Fibroblast of lung (primary cell): ENCODE results near the gene XPR1. TPM values are rescaled to one million over a fixed set of nuclear protein-coding genes. Genes with fewer than 3 reads are reported as not detected.

Experiments used
- DNase-seq, 2 donors: peaks; one replicate each; pipeline versions ENCODE4 v3.0.0 to v3.0.0-alpha.2; 2010; ENCODE audit warnings: low read depth in 2 of 2
- H2AFZ ChIP-seq: 2 replicates; pipeline ENCODE4 v1.5.1; 2012; ENCODE audit warnings: low read length, control low read depth, inconsistent platforms
- H3K27ac ChIP-seq: 2 replicates; pipeline ENCODE4 v1.5.1; 2011; ENCODE audit warnings: low read length, control low read depth; ENCODE audit not compliant: insufficient read depth
- H3K27me3 ChIP-seq: 2 replicates; pipeline ENCODE4 v1.5.1; 2011; ENCODE audit warnings: mild to moderate bottlenecking, low read length; ENCODE audit not compliant: control insufficient read depth, insufficient read depth
- H3K36me3 ChIP-seq: 2 replicates; pipeline ENCODE4 v1.5.1; 2011; ENCODE audit warnings: low read length; ENCODE audit not compliant: control insufficient read depth, insufficient read depth
- H3K4me1 ChIP-seq: 2 replicates; pipeline ENCODE4 v1.5.1; 2011; ENCODE audit warnings: low read length; ENCODE audit not compliant: control insufficient read depth, insufficient read depth; ENCODE audit errors: extremely low read depth
- H3K4me2 ChIP-seq: 2 replicates; pipeline ENCODE4 v1.5.1; 2011; ENCODE audit warnings: low read length, control low read depth; ENCODE audit not compliant: insufficient read depth; ENCODE audit errors: extremely low read depth
- H3K4me3 ChIP-seq, 4 experiments: fragments of 200-600 bp in 1 of 4; sonication (generic) in 1 of 4; replicated peaks in 1 of 4; 2 replicates each; pipeline ENCODE4 v1.5.1; 2011 to 2016; ENCODE audit warnings: low read length in 4 of 4, low read depth in 3 of 4, mild to moderate bottlenecking in 3 of 4, control low read depth in 2 of 4, inconsistent platforms in 1 of 4, mixed read lengths in 1 of 4; ENCODE audit not compliant: insufficient read depth in 1 of 4; ENCODE audit errors: control extremely low read depth in 1 of 4
- H3K79me2 ChIP-seq: 2 replicates; pipeline ENCODE4 v1.5.1; 2012; ENCODE audit warnings: mild to moderate bottlenecking, low read length, inconsistent platforms; ENCODE audit not compliant: control insufficient read depth, insufficient read depth
- H3K9ac ChIP-seq: 2 replicates; pipeline ENCODE4 v1.5.1; 2011; ENCODE audit warnings: mild to moderate bottlenecking, low read length, control low read depth; ENCODE audit not compliant: insufficient read depth
- H3K9me3 ChIP-seq: 2 replicates; pipeline ENCODE4 v1.5.1; 2012; ENCODE audit warnings: low read depth, low read length; ENCODE audit not compliant: control insufficient read depth, insufficient read depth
- H4K20me1 ChIP-seq: 2 replicates; pipeline ENCODE4 v1.5.1; 2011; ENCODE audit warnings: low read length; ENCODE audit not compliant: control insufficient read depth, insufficient read depth; ENCODE audit errors: extremely low read depth
- EZH2 ChIP-seq: IDR thresholded peaks from 2 replicates; pipeline ENCODE4 v1.5.1; 2012; ENCODE audit warnings: low read length, control low read depth, mild to moderate bottlenecking; ENCODE audit errors: missing control alignments
- polyA plus RNA-seq, 2 donors: library from polyadenylated mRNA; depleted of rRNA in 1 of 2; stranded (reverse) in 1 of 2; unstranded in 1 of 2; fragments of >200 nt; gene quantifications; 2 replicates each; pipeline ENCODE4 v1.2.1, GENCODE V29; 2011 to 2012; ENCODE audit warnings: missing spikeins in 1 of 2
- total RNA-seq: library from RNA; depleted of rRNA; stranded (reverse); fragments of >200 nt; gene quantifications from 2 replicates; pipeline ENCODE4 v1.2.1, GENCODE V29; 2014
- TF ChIP-seq, protein P1 (sequence below), 2 donors: IDR thresholded peaks in 1 of 2; conservative IDR thresholded peaks in 1 of 2; 1 replicate in 1 of 2; 2 replicates in 1 of 2; pipeline ENCODE4 v1.5.1; 2011 to 2012; ENCODE audit warnings: low read length in 2 of 2, control low read depth in 1 of 2, inconsistent platforms in 1 of 2, low read depth in 1 of 2, mild to moderate bottlenecking in 1 of 2

XPR1 gene
- total and polyA plus RNA-seq, 2 donors (not counting 1 experiment from before 2014, with no cell fraction given): 18.4 to 31.5 TPM

DNA sequence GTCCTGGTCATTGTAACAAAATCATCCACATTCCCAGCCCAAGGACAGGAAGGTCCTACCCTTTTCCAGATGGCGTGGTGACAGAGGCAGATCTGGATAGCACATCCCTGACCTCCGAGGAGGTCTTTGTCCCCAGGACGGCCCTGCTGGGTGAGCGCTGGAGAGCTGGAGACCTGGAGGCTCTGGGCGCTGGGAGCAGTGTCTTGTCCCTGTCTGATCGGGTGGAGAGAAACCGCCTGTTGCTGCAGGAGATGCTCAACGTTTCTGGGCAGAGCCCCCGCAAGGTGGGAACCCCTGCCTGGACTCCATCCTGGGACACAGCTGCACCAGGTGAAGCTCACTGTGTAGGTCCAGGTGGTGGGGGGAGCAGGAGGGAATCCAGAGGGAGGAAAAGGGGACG is 284.9 kb downstream of the XPR1 start:
- H3K27ac ChIP-seq: no peak overlapping the region
- no peaks in the 10 kb centered on the region for H3K36me3 ChIP-seq
- no peak for TF ChIP-seq EZH2
- TF ChIP-seq, protein P1, sequence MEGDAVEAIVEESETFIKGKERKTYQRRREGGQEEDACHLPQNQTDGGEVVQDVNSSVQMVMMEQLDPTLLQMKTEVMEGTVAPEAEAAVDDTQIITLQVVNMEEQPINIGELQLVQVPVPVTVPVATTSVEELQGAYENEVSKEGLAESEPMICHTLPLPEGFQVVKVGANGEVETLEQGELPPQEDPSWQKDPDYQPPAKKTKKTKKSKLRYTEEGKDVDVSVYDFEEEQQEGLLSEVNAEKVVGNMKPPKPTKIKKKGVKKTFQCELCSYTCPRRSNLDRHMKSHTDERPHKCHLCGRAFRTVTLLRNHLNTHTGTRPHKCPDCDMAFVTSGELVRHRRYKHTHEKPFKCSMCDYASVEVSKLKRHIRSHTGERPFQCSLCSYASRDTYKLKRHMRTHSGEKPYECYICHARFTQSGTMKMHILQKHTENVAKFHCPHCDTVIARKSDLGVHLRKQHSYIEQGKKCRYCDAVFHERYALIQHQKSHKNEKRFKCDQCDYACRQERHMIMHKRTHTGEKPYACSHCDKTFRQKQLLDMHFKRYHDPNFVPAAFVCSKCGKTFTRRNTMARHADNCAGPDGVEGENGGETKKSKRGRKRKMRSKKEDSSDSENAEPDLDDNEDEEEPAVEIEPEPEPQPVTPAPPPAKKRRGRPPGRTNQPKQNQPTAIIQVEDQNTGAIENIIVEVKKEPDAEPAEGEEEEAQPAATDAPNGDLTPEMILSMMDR (conservative IDR thresholded peaks at IDR 0.05 in 1 of 2, IDR thresholded peaks at IDR 0.05 in 1 of 2; ENCODE audit: low read depth in 1 of 2, low read length in 2 of 2): no peak
- no peaks in the 10 kb centered on the region for H4K20me1 ChIP-seq
- H3K79me2 ChIP-seq: peaks cover 3% of the 10 kb centered on the region
- no peak overlapping the region for H3K4me3 ChIP-seq
- no peaks in the 10 kb centered on the region for H3K4me1 ChIP-seq
- no peak for DNase-seq
- no peak overlapping the region for H2AFZ ChIP-seq
- no peaks in the 10 kb centered on the region for H3K27me3 ChIP-seq
- H3K9me3 ChIP-seq: no peaks in the 10 kb centered on the region
- no peak overlapping the region for H3K9ac ChIP-seq
- no peak overlapping the region for H3K4me2 ChIP-seq

- DNase-seq: peak in 1 of 2 donors; percentile 20
Measured at GRCh38 chr1:180917306-180918065, 285.7 kb downstream of the XPR1 start.

DNA sequence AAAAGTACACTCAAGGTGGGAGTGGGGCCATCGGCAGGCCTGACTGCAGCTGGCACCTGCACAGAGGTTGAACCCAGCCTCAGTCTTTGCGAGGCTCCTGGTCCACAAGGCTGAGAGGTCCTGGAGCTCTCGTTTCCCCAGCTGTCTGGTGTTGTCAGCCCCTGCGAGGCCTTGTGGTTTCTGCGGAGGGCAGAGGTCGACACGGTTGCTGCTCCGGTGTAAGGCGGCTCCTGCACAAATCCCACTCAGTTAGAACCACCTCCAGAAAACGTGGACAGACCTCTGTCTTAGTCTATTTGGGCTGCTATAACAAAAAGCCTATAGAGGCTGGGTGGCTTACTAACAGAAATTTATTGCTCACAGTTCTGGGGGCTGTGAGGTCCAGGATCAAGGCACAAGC is 286.7 kb downstream of the XPR1 start:
- no peak overlapping the region for H3K4me2 ChIP-seq
- TF ChIP-seq, protein P1 (conservative IDR thresholded peaks at IDR 0.05 in 1 of 2, IDR thresholded peaks at IDR 0.05 in 1 of 2; ENCODE audit: low read depth in 1 of 2, low read length in 2 of 2): no peak
- TF ChIP-seq EZH2: no peak
- H3K4me3 ChIP-seq: no peak overlapping the region
- no peaks in the 10 kb centered on the region for H3K9me3 ChIP-seq
- DNase-seq: no peak
- no peak overlapping the region for H2AFZ ChIP-seq
- H3K36me3 ChIP-seq: no peaks in the 10 kb centered on the region
- no peaks in the 10 kb centered on the region for H4K20me1 ChIP-seq
- no peaks in the 10 kb centered on the region for H3K27me3 ChIP-seq
- H3K27ac ChIP-seq: no peak overlapping the region
- H3K4me1 ChIP-seq: no peaks in the 10 kb centered on the region
- no peak overlapping the region for H3K9ac ChIP-seq
- H3K79me2 ChIP-seq: peaks cover 3% of the 10 kb centered on the region

More at GRCh38 chr1:180917306-180918065, 285.7 kb downstream of the XPR1 start:
- Histone ChIP-seq H3K4me3 (no peak overlapping the region), H3K9ac (no peak overlapping the region), H2AFZ (no peak overlapping the region), H3K4me1 (no peaks in the 10 kb centered on the region), H3K79me2 (peaks cover 3% of the 10 kb centered on the region), H3K36me3 (no peaks in the 10 kb centered on the region), H3K4me2 (no peak overlapping the region), H3K27me3 (no peaks in the 10 kb centered on the region), H3K9me3 (no peaks in the 10 kb centered on the region), H4K20me1 (no peaks in the 10 kb centered on the region), H3K27ac (no peak overlapping the region)
- no peak for TF ChIP-seq EZH2
- TF ChIP-seq, protein P1 (conservative IDR thresholded peaks at IDR 0.05 in 1 of 2, IDR thresholded peaks at IDR 0.05 in 1 of 2; ENCODE audit: low read depth in 1 of 2, low read length in 2 of 2): no peak
